Spleen (tissue), 11 donors: ENCODE measurements around the gene HHAT. TPM values are rescaled to one million over a fixed set of nuclear protein-coding genes. Genes with fewer than 3 reads are reported as not detected.
A peak's percentile ranks its signal among the peaks of the same experiment; 100 is the strongest.

Experiments used
- DNase-seq: peaks from one replicate; pipeline ENCODE4 v3.0.0-alpha.2; 2020
- H3K27ac ChIP-seq, 8 donors: fragments of 200-600 bp; sonication (generic) in 7 of 8; 1 replicate in 4 of 8; 2 replicates in 4 of 8; pipeline versions ENCODE4 v1.5.0 to v1.8.0; 2016 to 2021; ENCODE audit warnings: inconsistent platforms in 4 of 8, mild to moderate bottlenecking in 4 of 8, moderate library complexity in 1 of 8
- H3K27me3 ChIP-seq, 7 donors: fragments of 200-600 bp; sonication (generic) in 6 of 7; replicated peaks in 1 of 7; 1 replicate in 4 of 7; 2 replicates in 3 of 7; pipeline versions ENCODE4 v1.5.0 to v1.8.0; 2016 to 2021; ENCODE audit warnings: inconsistent platforms in 3 of 7, mild to moderate bottlenecking in 1 of 7
- H3K36me3 ChIP-seq, 6 donors: fragments of 200-600 bp; sonication (generic) in 5 of 6; 1 replicate in 4 of 6; 2 replicates in 2 of 6; pipeline versions ENCODE4 v1.5.0 to v1.8.0; 2016 to 2021; ENCODE audit warnings: inconsistent platforms in 2 of 6
- H3K4me1 ChIP-seq, 6 donors: fragments of 200-600 bp; sonication (generic) in 5 of 6; 1 replicate in 3 of 6; 2 replicates in 3 of 6; pipeline versions ENCODE4 v1.5.0 to v1.8.0; 2016 to 2021; ENCODE audit warnings: inconsistent platforms in 3 of 6
- H3K4me3 ChIP-seq, 8 donors: fragments of 200-600 bp; sonication (generic) in 7 of 8; 1 replicate in 4 of 8; 2 replicates in 4 of 8; pipeline versions ENCODE4 v1.5.0 to v1.8.0; 2016 to 2021; ENCODE audit warnings: inconsistent platforms in 4 of 8, mild to moderate bottlenecking in 4 of 8, moderate library complexity in 2 of 8
- H3K9me3 ChIP-seq, 8 donors: fragments of 200-600 bp; sonication (generic) in 7 of 8; 1 replicate in 4 of 8; 2 replicates in 4 of 8; pipeline versions ENCODE4 v1.5.0 to v1.8.0; 2016 to 2021; ENCODE audit warnings: inconsistent platforms in 4 of 8
- POLR2A ChIP-seq, 3 donors: fragments of 450-650 bp; IDR thresholded peaks; one replicate each; pipeline ENCODE4 v1.5.1; 2017; ENCODE audit warnings: antibody characterized with exemption in 3 of 3, mild to moderate bottlenecking in 1 of 3
- POLR2AphosphoS5 ChIP-seq, 3 donors: sonication (generic); formaldehyde crosslinking; IDR thresholded peaks; one replicate each; pipeline ENCODE4 v1.5.1; 2017; ENCODE audit warnings: antibody characterized with exemption in 3 of 3
- WGBS, 5 donors: extraction: QIAGEN DNeasy Blood & Tissue Kit in 3 of 5; methylation state at CpG; one replicate each; pipeline versions ENCODE4 v1.1.5 to v1.1.7; 2013 to 2018; 5-methylcytosine and 5-hydroxymethylcytosine counted together
- intact Hi-C: fragments of 100-400 bp; cut with DNase I; formaldehyde crosslinking; loops from one replicate; pipeline ENCODE4 v1.15.0; 2023; ENCODE audit warnings: low total_unique reads
- polyA plus RNA-seq, 3 donors: library from polyadenylated mRNA; stranded (reverse); fragments of 200-250 nt; gene quantifications; one replicate each; pipeline ENCODE4 v1.2.1, GENCODE V29; 2013
- total RNA-seq, 7 donors: library from RNA; depleted of rRNA in 3 of 7; stranded (reverse); fragments of >200 nt in 3 of 7; fragmentation: NEBNext Ultra II Directional in 4 of 7; extraction: Animal tissue kit (Norgen Biotek cat#: 25700) in 4 of 7; gene quantifications; one replicate each; pipeline versions ENCODE4 v1.1.0 to v1.2.1, GENCODE V29; 2016 to 2021
- TF ChIP-seq, protein P1 (sequence below), 11 experiments: fragments of 200-600 bp in 7 of 11; fragments of 450-650 bp in 4 of 11; sonication (generic) in 4 of 11; IDR thresholded peaks in 8 of 11; conservative IDR thresholded peaks in 3 of 11; 1 replicate in 7 of 11; 2 replicates in 4 of 11; pipeline versions ENCODE4 v1.4.0 to v1.8.0; 2016 to 2021; ENCODE audit warnings: antibody characterized with exemption in 11 of 11, inconsistent platforms in 4 of 11, mild to moderate bottlenecking in 1 of 11
- donor health status: healthy with polysubstance abuse.
- donor health status: DM: no; HTN: no; CAD: no; lungs with moderate emphysema.
- donor health status: DM: no; HTN: no; CAD: no.
- donor health status: Bipolar disorder and iron deficiency.
- donor health status: healthy.
- donor health status: DM: no; HTN: no; CAD: no.
- donor health status: DM: yes; HTN: yes; CAD: no.

The HHAT gene
- total and polyA plus RNA-seq, 10 donors: 1.3 to 8.8 (median 4.7) TPM

DNA sequence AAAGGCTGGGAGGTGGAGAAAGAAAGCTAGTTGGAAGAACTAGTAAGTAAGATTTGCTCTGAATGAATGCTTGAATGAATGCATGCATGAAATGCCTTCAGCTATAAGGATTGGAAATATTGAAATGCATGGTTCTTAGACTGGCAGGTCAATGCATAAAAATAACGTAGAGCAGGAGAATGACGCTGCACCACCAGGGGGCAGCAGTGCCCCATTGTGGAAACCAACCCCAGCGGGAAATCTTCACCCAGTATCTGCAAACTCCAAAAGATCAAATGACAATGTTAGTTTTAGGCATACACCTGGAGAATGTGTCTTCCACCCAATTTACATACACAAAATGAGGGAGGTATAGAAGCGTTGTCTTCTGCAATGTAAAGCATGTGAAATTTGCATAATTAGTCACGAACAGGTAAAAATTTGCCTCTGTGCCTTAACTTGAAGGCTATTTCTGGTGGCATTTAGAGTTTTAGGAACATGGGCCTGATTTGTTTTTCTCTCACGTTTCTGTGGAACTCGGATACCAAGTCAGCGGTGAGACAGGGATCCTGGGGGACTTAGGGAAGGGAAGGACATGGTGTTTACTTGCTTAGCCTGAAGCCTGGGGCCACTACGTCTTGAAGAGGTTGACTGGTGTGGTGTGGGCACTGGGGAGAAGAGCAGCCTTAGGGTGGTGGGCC is 78.6 kb downstream of the HHAT start:
- peaks cover 0 to 24% (median 0%) of the 10 kb centered on the region in 6 donors for H3K36me3 ChIP-seq

DNA sequence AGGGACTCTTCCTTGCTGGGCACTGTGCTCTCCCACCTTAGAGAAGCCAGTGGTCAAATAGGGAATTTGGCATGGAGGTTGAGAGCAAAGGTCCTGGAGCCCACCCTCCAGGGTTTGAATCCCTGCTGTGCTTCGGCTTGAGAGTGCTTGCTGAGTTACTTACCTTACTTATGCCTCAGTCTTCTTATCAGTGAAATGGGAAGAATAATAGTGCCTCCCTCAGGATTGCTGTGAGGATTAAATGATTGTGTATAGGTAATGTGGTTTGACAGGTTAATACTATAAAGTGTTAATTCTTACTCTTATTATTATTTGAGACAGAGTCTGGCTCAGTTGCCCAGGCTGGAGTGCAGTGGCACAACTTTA is 79.2 kb downstream of the HHAT start:
- intact Hi-C loops: no loop called here
- Histone ChIP-seq H3K27me3 (no peaks in the 10 kb centered on the region), H3K27ac (no peak overlapping the region), H3K4me3 (no peak overlapping the region), H3K9me3 (no peaks in the 10 kb centered on the region), H3K4me1 (peaks cover 0 to 3% (median 0%) of the 10 kb centered on the region in 6 donors), H3K36me3 (peaks cover 0 to 27% (median 0%) of the 10 kb centered on the region in 6 donors)
- DNase-seq: no peak
- 90 to 100% (median 97%) methylated on average over 1 of the region's 1 CpG for WGBS, 5 donors
- no peak for TF ChIP-seq POLR2A (IDR thresholded peaks at IDR 0.05)
- TF ChIP-seq POLR2AphosphoS5 (IDR thresholded peaks at IDR 0.05): no peak
- TF ChIP-seq, protein P1, sequence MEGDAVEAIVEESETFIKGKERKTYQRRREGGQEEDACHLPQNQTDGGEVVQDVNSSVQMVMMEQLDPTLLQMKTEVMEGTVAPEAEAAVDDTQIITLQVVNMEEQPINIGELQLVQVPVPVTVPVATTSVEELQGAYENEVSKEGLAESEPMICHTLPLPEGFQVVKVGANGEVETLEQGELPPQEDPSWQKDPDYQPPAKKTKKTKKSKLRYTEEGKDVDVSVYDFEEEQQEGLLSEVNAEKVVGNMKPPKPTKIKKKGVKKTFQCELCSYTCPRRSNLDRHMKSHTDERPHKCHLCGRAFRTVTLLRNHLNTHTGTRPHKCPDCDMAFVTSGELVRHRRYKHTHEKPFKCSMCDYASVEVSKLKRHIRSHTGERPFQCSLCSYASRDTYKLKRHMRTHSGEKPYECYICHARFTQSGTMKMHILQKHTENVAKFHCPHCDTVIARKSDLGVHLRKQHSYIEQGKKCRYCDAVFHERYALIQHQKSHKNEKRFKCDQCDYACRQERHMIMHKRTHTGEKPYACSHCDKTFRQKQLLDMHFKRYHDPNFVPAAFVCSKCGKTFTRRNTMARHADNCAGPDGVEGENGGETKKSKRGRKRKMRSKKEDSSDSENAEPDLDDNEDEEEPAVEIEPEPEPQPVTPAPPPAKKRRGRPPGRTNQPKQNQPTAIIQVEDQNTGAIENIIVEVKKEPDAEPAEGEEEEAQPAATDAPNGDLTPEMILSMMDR (IDR thresholded peaks at IDR 0.05 in 8 of 11, conservative IDR thresholded peaks at IDR 0.05 in 3 of 11): no peak

More for the DNA sequence above, 78.6 kb downstream of the HHAT start:
- H3K27me3 ChIP-seq: no peaks in the 10 kb centered on the region
- intact Hi-C loops: no loop called here
- no peak overlapping the region for H3K4me3 ChIP-seq
- H3K9me3 ChIP-seq: no peaks in the 10 kb centered on the region
- peak; percentile 84 for DNase-seq
- TF ChIP-seq, protein P1 (IDR thresholded peaks at IDR 0.05 in 8 of 11, conservative IDR thresholded peaks at IDR 0.05 in 3 of 11): peak; percentile 47 to 89 (median 75)
- no peak for TF ChIP-seq POLR2AphosphoS5 (IDR thresholded peaks at IDR 0.05)
- H3K4me1 ChIP-seq: peaks cover 0 to 3% (median 0%) of the 10 kb centered on the region in 6 donors
- H3K27ac ChIP-seq: no peak overlapping the region
- 26 to 30% (median 29%) methylated on average over 9 of the region's 9 CpGs for WGBS, 5 donors

DNA sequence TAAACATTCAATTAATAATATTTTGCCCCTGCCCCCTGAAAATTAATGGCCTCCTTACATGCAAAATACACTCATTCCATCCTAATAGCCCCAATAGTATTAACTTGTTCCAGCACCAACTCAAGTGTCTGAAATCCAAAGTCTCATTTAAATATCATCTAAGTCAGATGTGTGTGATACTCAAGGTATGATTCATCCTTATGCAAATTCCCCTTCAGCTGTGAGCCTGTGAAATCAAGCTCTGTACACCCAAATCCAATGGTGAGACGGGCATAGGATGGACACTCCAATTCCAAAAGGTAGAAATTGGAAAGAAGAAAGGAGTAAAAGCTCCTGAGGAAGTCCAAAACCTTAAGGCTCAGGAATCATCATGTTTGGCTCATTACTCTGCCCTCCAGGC is 83.5 kb downstream of the HHAT start:
- intact Hi-C loops: no loop called here
- Histone ChIP-seq H3K4me3 (no peak overlapping the region), H3K27me3 (no peaks in the 10 kb centered on the region), H3K27ac (no peak overlapping the region), H3K36me3 (peaks cover 0 to 19% (median 0%) of the 10 kb centered on the region in 6 donors), H3K9me3 (no peaks in the 10 kb centered on the region), H3K4me1 (peaks cover 0 to 3% (median 0%) of the 10 kb centered on the region in 6 donors)
- TF ChIP-seq, protein P1 (IDR thresholded peaks at IDR 0.05 in 8 of 11, conservative IDR thresholded peaks at IDR 0.05 in 3 of 11): no peak
- TF ChIP-seq POLR2A (IDR thresholded peaks at IDR 0.05) (no peak), POLR2AphosphoS5 (IDR thresholded peaks at IDR 0.05) (no peak)
- whole genome bisulfite sequencing, 5 donors: 76 to 86% (median 82%) methylated on average over 1 of the region's 1 CpG
- no peak for DNase-seq

DNA sequence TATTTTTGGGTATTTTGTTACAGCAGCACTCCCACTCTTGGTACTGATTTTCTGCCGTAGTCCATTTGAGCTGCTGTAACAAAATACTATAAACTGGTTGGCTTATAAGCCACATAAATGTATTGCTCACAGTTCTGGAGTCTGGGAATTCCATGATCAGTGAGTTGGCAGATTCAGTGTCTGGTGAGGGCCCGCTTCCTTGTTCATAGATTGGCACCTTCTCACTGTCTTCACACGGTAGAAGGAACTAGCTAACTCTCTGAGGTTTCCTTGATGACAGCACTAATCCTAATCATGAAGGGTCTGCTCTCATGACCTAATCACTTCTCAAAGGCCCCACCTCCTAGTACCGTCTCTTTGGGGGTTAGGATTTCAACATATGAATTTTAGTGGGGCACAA is 85.2 kb downstream of the HHAT start:
- DNase-seq: no peak
- intact Hi-C loops: no loop called here
- Histone ChIP-seq H3K27ac (no peak overlapping the region), H3K27me3 (no peaks in the 10 kb centered on the region), H3K4me1 (no peaks in the 10 kb centered on the region), H3K4me3 (no peak overlapping the region), H3K36me3 (peaks cover 0 to 25% (median 0%) of the 10 kb centered on the region in 6 donors), H3K9me3 (no peaks in the 10 kb centered on the region)
- TF ChIP-seq POLR2A (IDR thresholded peaks at IDR 0.05) (no peak), POLR2AphosphoS5 (IDR thresholded peaks at IDR 0.05) (no peak)
- TF ChIP-seq, protein P1 (IDR thresholded peaks at IDR 0.05 in 8 of 11, conservative IDR thresholded peaks at IDR 0.05 in 3 of 11): no peak
- 63 to 87% (median 78%) methylated on average over 4 of the region's 4 CpGs for WGBS, 5 donors
